ENCODE results near the gene SPRYD3.

The SPRYD3 gene

DNA sequence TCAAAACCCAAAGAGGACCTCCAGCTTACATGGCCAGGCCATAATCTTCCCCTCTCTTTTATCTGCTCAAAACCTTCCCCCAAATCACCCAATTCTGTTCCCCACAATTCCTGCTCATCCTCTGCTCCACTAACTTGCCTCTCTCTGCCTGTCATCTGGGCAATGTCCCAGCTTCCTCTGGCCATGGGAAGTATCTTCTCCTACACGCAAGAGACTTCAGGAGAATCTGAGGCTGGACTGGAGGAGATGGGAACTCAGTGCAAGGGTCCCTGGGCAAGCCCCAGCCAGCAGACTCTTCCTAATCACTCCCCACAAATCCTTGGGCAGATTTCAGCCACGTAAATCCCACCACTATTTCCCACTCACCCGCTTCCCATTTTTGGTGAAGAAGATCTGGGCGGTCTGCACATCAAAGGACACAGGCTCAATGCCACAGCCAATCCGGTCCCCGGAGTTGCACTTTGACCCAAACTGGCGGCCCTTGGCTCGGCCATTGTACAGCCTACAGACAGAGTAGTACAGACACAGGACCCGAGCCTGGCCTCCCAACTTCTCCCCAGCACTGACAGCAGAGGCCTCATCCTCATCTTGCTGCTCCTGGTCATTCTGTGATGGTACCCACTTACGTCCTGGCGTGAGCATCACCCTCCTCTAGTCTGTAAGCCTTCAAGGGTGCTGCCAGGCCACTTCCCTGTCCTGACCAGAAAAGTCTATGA is 4.7 kb downstream of the SPRYD3 start:
- peaks cover 12% of the 10 kb centered on the region for H3K4me1 ChIP-seq
- H3K27me3 ChIP-seq, result no peaks in the 10 kb centered on the region
- no peaks in the 10 kb centered on the region for H3K9me3 ChIP-seq
- TF ChIP-seq, protein P1, sequence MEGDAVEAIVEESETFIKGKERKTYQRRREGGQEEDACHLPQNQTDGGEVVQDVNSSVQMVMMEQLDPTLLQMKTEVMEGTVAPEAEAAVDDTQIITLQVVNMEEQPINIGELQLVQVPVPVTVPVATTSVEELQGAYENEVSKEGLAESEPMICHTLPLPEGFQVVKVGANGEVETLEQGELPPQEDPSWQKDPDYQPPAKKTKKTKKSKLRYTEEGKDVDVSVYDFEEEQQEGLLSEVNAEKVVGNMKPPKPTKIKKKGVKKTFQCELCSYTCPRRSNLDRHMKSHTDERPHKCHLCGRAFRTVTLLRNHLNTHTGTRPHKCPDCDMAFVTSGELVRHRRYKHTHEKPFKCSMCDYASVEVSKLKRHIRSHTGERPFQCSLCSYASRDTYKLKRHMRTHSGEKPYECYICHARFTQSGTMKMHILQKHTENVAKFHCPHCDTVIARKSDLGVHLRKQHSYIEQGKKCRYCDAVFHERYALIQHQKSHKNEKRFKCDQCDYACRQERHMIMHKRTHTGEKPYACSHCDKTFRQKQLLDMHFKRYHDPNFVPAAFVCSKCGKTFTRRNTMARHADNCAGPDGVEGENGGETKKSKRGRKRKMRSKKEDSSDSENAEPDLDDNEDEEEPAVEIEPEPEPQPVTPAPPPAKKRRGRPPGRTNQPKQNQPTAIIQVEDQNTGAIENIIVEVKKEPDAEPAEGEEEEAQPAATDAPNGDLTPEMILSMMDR (IDR thresholded peaks at IDR 0.05; ENCODE audit: low read depth, low read length), result no peak
- H3K36me3 ChIP-seq, result no peaks in the 10 kb centered on the region; the same call in none of the 2 replicates
- DNase-seq, result no peak
- no peak overlapping the region for H3K4me3 ChIP-seq (ENCODE audit: low read depth, low read length)

DNA sequence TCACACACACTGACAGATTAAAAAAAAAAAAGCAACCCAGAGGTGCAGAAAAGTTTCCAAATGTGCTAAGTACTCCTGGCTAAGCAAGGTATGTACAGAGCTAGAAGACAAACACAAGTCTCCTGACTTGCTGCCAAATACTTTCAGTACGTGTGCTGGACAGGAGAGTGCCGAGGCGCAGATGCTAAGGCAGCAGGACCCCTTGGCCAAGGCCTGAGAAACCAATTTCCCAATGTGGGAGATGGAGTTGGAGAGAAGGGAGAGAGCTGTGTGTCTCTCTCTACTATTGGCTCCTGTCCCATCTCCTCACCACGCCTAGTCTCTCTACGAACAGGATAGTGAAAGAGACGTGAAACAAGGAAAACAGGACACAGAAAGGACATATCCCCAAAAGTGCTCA is 5.3 kb downstream of the SPRYD3 start:
- Histone ChIP-seq H3K27me3 (no peaks in the 10 kb centered on the region), H3K4me1 (peaks cover 12% of the 10 kb centered on the region), H3K9me3 (no peaks in the 10 kb centered on the region), H3K36me3 (no peaks in the 10 kb centered on the region; the same call in none of the 2 replicates), H3K4me3 (ENCODE audit: low read depth, low read length) (no peak overlapping the region)
- TF ChIP-seq, protein P1 (IDR thresholded peaks at IDR 0.05; ENCODE audit: low read depth, low read length), result no peak
- DNase-seq, result no peak

DNA sequence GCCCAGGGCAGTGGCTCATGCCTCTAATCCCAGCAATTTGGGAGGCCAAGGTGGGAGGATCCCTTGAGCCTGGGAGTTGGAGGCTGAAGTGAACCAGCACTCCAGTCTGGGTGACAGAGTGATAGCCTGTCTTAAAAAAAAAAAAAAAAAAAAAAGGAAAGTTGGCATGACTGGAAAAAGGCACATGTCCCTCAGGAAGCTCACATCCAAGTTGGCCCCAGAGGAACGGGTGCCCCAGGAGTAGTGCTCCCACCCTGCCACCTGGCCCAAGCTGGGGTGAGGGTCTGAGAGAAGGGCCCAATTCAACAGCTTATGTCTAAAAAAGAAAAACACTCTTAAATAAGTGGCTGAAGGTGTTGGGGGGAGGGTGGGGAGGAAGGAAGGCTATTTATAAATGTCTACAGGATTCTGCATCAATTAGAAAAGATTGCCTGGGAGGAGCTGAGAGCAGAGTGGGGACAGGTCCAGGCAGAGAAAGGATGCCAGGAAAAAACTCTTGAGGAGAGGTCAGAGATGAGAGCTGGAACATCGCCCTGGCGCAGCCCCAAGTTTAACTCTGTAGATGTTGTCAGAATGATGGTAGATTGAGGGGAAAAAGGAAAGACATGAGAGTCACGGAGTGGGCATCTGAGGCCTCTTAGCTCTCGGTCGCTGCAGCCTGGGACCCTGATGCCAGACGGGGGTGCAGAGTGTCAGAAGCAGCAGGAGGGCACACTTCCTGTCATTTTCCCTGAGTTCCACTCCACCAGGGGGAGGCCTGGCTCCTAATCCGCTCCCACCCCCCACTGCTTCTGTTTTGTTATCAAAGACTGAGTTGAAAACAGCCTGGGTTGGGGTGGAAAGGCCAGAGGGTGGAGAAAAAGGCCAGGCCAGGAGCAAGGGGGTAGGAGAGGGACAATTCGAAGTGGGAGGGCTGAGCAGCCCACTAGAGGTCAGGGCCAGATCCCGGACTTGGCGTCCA is 7.3 kb downstream of the SPRYD3 start:
- Histone ChIP-seq H3K27me3 (no peaks in the 10 kb centered on the region), H3K36me3 (no peaks in the 10 kb centered on the region; the same call in none of the 2 replicates), H3K4me1 (peaks cover 12% of the 10 kb centered on the region), H3K9me3 (no peaks in the 10 kb centered on the region), H3K4me3 (ENCODE audit: low read depth, low read length) (no peak overlapping the region)
- DNase-seq, result no peak
- TF ChIP-seq, protein P1 (IDR thresholded peaks at IDR 0.05; ENCODE audit: low read depth, low read length), result peak; percentile 42

DNA sequence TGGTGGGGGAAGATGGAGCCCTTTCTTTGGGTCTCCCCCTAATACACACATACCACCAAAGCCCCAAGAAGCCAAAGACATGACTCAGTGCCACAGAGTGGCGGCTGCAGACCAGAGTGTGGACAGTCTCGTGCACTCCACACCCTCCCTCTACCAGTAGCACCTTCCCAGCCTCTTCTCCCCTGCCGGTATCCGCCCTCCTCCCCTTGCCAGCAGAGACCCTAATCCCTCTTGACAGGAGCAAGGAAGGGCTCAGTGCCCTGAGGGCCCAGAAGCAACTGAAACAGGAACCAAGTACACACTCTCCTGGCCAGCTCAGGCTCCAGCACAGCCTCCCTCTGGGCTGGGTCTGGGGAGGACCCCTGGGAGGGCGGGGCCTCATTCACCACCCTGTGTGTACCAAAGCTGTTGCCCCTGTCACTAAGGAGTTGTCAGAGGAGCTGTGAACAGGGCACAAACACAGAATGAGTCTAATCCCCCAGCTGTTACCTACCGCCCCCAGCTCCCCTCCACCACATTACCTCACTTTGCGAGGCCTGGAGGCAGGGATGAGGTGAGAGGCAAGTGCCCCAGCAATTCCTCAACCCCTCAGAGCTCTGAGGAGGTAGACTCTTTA is 8.2 kb downstream of the SPRYD3 start:
- TF ChIP-seq, protein P1 (IDR thresholded peaks at IDR 0.05; ENCODE audit: low read depth, low read length), result no peak
- H3K36me3 ChIP-seq, result no peaks in the 10 kb centered on the region; the same call in none of the 2 replicates
- peaks cover 12% of the 10 kb centered on the region for H3K4me1 ChIP-seq

DNA sequence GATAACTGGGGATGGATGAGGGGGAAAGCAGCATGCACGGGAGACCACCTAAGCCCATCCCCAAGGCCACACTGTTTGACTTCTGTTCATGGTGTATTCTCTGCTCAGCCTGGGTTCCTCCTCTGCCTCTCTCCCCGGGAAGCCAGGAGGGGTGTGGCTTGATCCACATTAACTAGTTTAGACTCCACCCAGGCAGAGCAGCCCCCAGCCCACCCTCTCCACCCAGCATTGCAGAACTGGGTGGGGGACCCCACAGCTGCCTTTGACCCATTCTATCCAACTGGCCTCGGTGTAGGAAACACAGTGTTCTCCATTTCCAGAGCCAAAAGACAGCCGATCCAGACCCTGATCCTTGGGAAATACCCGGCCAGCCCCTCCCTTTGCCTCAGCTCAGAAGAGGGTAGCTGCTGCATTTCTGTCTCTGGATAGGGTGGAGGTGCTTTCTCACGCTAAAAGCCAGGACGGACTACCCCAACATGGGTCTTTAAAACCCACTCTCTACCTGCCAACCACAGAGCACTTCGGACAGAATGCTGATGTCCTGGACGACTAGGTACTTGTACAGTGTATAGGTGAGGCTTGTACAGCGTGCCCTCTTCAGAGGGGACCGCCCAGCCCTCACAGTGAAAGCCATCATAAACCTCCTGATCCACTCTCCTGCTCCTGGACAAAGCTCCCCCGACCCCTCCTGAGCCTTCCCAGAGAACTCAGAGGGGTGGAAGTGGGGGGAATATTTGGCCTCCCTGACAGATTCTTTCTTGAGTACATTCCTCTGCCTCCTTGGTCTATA is 9.4 kb downstream of the SPRYD3 start:
- H3K9me3 ChIP-seq, result no peaks in the 10 kb centered on the region
- no peaks in the 10 kb centered on the region for H3K27me3 ChIP-seq
- DNase-seq, result no peak
- no peak overlapping the region for H3K4me3 ChIP-seq (ENCODE audit: low read depth, low read length)
- no peaks in the 10 kb centered on the region; the same call in 1 of the 2 replicates for H3K36me3 ChIP-seq
- TF ChIP-seq, protein P1 (IDR thresholded peaks at IDR 0.05; ENCODE audit: low read depth, low read length), result no peak
- H3K4me1 ChIP-seq, result peaks cover 12% of the 10 kb centered on the region

More for the DNA sequence above, 8.2 kb downstream of the SPRYD3 start:
- H3K9me3 ChIP-seq, result no peaks in the 10 kb centered on the region
- no peak overlapping the region for H3K4me3 ChIP-seq (ENCODE audit: low read depth, low read length)
- H3K27me3 ChIP-seq, result no peaks in the 10 kb centered on the region
- no peak for DNase-seq
